Vagina (tissue), 2 donors: ENCODE data around the gene KRT74.

Experiments used
- CTCF ChIP-seq, 3 experiments: fragments of 450-650 bp in 2 of 3; fragments of 200-600 bp in 1 of 3; sonication (generic) in 1 of 3; IDR thresholded peaks; one replicate each; pipeline ENCODE4 v1.5.1; 2017 to 2019; ENCODE audit warnings: antibody characterized with exemption in 3 of 3, mild to moderate bottlenecking in 2 of 3, moderate library complexity in 2 of 3
- POLR2A ChIP-seq, 2 donors: fragments of 450-650 bp; IDR thresholded peaks; one replicate each; pipeline ENCODE4 v1.6.1; 2017; ENCODE audit warnings: antibody characterized with exemption in 2 of 2, mild to moderate bottlenecking in 2 of 2, moderate library complexity in 2 of 2

- TF ChIP-seq CTCF (IDR thresholded peaks at IDR 0.05) = no peak
- no peak for TF ChIP-seq POLR2A (IDR thresholded peaks at IDR 0.05)
Measured at GRCh38 chr12:52543985-52544883, 29.4 kb downstream of the KRT74 start.
